Activated CD8-positive, alpha-beta memory T cell treated with anti-CD3 and anti-CD28 coated beads, Interleukin-2, amount 10 ng/mL, durations not matched to agents 7 days and 5 days (primary cell): Measurements from ENCODE around the gene TMEM161A. TPM values are rescaled to one million over a fixed set of nuclear protein-coding genes. Genes with fewer than 3 reads are reported as not detected.

Experiments used
- ATAC-seq: fragments of 150-1000 bp; cut with Tn5 transposase; one replicate; pipeline ENCODE4 v1.10.0; 2021; ENCODE audit warnings: moderate library complexity
- CTCF ChIA-PET: fragments of 350-600 bp; sonication (Branson Sonifier 250); formaldehyde crosslinking; loops from one replicate; lab custom pipeline; 2021; ENCODE audit warnings: antibody characterized with exemption; lab: Charles Lee
- DNase-seq: peaks from one replicate; pipeline ENCODE4 v3.0.0-alpha.2; 2020
- H3K27ac Mint-ChIP-seq: one replicate; pipeline ENCODE4 v1.8.0; 2021; ENCODE audit warnings: mild to moderate bottlenecking, mixed read lengths
- H3K27me3 Mint-ChIP-seq: one replicate; pipeline ENCODE4 v1.8.0; 2021; ENCODE audit warnings: mixed read lengths
- H3K36me3 Mint-ChIP-seq: one replicate; pipeline ENCODE4 v1.8.0; 2021; ENCODE audit warnings: mild to moderate bottlenecking, mixed read lengths
- H3K4me1 Mint-ChIP-seq: one replicate; pipeline ENCODE4 v1.8.0; 2021; ENCODE audit warnings: mixed read lengths
- H3K4me3 Mint-ChIP-seq: one replicate; pipeline ENCODE4 v1.8.0; 2021; ENCODE audit warnings: mild to moderate bottlenecking, moderate library complexity, mixed read lengths
- H3K9me3 Mint-ChIP-seq: one replicate; pipeline ENCODE4 v1.8.0; 2022; ENCODE audit warnings: low read depth, mixed read lengths
- total RNA-seq, 2 experiments: library from RNA; stranded (reverse); gene quantifications; one replicate each; pipeline ENCODE4 v1.2.3, GENCODE V29; 2021

TMEM161A gene
- total RNA-seq, 2 experiments from 2014 or later: 22.0 to 25.1 TPM

DNA sequence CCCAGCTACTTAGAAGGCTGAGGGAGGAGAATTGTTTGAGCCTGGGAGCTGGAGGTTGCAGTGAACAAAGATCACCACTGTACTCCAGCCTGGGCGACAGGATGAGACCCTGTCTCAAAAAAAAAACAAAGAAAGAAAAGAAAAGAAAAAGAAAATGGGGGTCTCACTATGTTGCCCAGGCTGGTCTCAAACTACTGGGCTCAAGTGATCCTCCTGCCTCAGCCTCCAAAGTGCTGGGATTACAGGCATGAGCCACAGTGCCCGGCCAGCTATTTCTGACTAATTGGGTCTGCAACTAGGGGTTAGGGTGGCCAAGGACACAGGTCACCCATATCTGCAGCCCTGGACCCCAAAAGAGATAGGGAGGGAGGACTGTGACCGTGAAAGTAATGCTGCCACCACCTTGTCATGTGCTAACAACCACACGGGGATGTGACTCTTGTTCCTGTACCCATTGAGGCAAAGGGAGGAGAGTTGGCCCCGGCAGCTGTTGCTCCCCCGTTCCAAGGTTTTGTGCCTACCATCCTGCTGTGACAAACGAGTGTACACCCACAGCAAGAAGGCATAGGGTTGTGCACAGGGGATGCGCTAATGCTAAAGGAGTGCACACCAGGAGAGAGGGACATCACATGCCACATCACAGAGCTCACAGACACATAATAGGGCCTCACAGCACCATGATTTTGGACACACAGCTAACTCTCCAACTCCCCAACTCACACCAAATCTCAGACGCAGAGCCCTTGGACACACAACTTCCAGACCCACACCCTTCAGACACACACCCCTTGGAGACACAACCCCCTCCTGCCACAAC is 31.2 kb upstream of the TMEM161A start:
- no peak overlapping the region for H3K4me3 Mint-ChIP-seq
- H3K27ac Mint-ChIP-seq: no peak overlapping the region
- ATAC-seq (no peak), DNase-seq (no peak)
- no peaks in the 10 kb centered on the region for H3K27me3 Mint-ChIP-seq
- CTCF ChIA-PET: interaction anchor here (0.6 to 1.6 kb wide), 3 partner anchors 13 to 192 kb away, joined by 3 to 5 read pairs (median 4); no protein-coding TSS in a partner anchor
- no peaks in the 10 kb centered on the region for H3K36me3 Mint-ChIP-seq
- H3K9me3 Mint-ChIP-seq: no peaks in the 10 kb centered on the region
- peaks cover 12% of the 10 kb centered on the region for H3K4me1 Mint-ChIP-seq

DNA sequence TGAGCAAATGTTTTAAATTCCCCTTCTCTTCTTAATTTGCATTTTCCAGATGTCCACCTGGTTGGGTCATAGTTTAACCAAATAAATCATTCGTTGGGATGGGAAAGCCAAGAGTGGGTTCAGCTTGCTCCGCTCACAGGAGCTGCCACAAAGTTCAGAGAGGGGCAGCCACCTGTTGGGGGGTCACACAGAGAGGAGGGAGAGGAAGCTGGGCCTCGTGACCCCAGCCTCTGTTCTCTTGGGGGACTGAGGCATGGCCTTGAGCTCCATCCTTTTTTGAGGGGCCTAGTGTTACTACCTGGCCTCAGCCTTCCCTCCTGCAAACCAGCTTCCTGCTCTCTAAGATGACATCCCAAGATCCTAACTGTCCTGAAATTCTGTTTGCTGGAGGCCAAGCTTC is 29.3 kb upstream of the TMEM161A start:
- Mint-ChIP-seq H3K4me3 (no peak overlapping the region), H3K36me3 (no peaks in the 10 kb centered on the region), H3K9me3 (no peaks in the 10 kb centered on the region), H3K27me3 (no peaks in the 10 kb centered on the region), H3K4me1 (peaks cover 12% of the 10 kb centered on the region), H3K27ac (no peak overlapping the region)
- CTCF ChIA-PET: interaction anchor here (1.1 kb wide), 1 partner anchor 22 kb away, joined by 3 read pairs; no protein-coding TSS in a partner anchor
- no peak for DNase-seq
- no peak for ATAC-seq

DNA sequence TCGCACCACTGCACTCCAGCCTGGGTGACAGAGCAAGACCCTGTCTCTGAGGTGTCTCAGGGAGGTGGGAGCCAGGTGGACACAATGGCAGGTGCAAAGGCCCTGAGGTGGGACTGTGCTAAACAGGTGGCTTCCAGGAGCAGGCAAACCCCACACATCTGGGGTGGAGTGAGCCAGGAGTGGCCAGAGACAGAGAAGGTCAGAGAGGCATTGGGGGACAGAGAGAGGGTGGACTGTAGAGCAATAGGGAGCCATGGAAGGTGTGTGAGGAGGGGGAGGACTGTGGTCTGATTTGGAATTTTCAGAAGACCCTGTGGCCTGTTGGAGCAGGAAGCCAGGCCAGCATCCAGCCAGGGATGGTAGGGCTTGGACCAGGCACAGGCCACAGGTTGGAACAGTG is 27.1 kb upstream of the TMEM161A start:
- Mint-ChIP-seq H3K36me3 (no peaks in the 10 kb centered on the region), H3K27ac (no peak overlapping the region), H3K4me1 (peaks cover 8% of the 10 kb centered on the region), H3K9me3 (no peaks in the 10 kb centered on the region), H3K4me3 (no peak overlapping the region), H3K27me3 (no peaks in the 10 kb centered on the region)
- DNase-seq: no peak
- ATAC-seq: no peak
- CTCF ChIA-PET: no interaction called here

DNA sequence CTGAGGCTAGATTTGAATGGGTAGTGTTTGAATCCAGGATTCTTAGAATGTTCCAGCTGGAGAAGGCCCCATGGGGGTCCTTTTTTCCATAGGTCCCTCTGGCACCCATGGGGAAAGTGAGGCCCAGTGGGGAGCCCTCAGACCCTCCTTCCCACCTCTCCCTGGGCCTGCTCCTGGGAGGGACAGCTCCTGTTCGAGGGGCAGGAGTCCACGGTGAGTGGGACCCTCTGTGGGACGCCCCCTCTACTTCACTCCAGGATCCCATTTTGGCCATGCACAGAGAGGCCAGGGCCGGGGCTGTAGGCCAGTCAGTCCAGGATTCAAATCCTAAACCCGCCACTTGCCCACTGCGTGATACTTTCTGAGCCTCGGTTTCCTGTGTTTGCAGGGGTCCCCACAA is 24.2 kb upstream of the TMEM161A start:
- Mint-ChIP-seq H3K27ac (no peak overlapping the region), H3K4me3 (no peak overlapping the region), H3K27me3 (no peaks in the 10 kb centered on the region), H3K4me1 (no peaks in the 10 kb centered on the region), H3K36me3 (no peaks in the 10 kb centered on the region), H3K9me3 (no peaks in the 10 kb centered on the region)
- ATAC-seq: no peak
- DNase-seq: no peak
- CTCF ChIA-PET: interaction anchor here (1.3 to 2.7 kb wide), 2 partner anchors 12 to 16 kb away, joined by 3 to 7 read pairs; no protein-coding TSS in a partner anchor

DNA sequence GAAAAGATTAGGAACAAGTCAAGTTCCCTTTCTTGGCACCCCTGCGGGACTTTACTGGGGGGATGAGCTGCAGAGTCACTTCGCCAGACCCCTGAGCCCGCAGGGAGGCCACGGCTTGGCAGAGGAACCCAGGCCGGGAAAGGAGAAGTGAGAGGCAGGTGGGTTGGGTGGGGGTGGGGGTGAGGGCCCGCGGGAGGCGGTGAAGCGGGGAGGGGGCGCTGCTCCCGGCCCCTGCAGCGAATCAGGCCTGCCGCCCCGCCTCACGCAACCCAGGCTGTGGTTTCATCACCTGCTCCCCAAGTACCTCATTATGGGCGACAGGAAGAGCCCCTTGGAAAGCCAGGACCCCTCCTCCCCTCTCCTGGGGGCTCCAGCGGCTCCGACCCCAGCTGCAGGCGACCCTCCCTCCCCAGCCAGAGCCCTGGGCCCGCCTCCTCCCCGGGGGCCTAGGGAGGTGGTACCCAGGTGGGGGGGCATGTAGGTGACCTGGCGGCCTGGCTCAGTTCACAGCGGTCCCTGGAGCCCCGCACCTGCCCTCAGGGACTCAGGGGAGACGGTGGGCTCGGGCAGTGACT is 22.3 kb upstream of the TMEM161A start:
- Mint-ChIP-seq H3K9me3 (no peaks in the 10 kb centered on the region), H3K27ac (no peak overlapping the region), H3K36me3 (peaks cover 8% of the 10 kb centered on the region), H3K4me3 (no peak overlapping the region), H3K27me3 (no peaks in the 10 kb centered on the region), H3K4me1 (no peaks in the 10 kb centered on the region)
- no peak for DNase-seq
- no peak for ATAC-seq
- CTCF ChIA-PET: interaction anchor here (1.9 to 2.7 kb wide), 2 partner anchors 14 to 15 kb away, joined by 4 to 7 read pairs; no protein-coding TSS in a partner anchor

DNA sequence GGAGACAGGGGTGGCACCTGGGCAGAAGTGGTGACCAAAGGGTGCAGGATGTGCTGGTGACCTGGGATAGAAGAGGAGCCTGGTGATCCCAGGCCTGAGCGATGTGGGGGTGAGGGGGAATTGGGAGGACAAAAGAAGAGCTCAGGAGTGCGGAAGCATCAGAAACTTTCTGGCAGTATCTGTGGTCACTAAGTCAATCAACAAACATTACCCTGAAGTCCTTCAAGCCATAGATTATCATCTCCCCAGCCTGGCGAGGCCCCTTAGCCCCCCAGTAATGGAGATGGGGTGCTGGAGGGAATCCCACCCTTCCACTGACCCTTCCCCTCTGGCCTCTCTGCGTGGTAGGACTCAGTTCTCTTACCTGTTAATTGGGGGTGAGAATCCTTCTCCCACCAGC is 21.3 kb upstream of the TMEM161A start:
- Mint-ChIP-seq H3K27ac (no peak overlapping the region), H3K27me3 (no peaks in the 10 kb centered on the region), H3K9me3 (no peaks in the 10 kb centered on the region), H3K36me3 (peaks cover 8% of the 10 kb centered on the region), H3K4me1 (no peaks in the 10 kb centered on the region), H3K4me3 (no peak overlapping the region)
- CTCF ChIA-PET: interaction anchor here (1.1 to 1.9 kb wide), 2 partner anchors 14 to 16 kb away, joined by 3 to 4 read pairs; no protein-coding TSS in a partner anchor
- ATAC-seq (no peak), DNase-seq (no peak)

DNA sequence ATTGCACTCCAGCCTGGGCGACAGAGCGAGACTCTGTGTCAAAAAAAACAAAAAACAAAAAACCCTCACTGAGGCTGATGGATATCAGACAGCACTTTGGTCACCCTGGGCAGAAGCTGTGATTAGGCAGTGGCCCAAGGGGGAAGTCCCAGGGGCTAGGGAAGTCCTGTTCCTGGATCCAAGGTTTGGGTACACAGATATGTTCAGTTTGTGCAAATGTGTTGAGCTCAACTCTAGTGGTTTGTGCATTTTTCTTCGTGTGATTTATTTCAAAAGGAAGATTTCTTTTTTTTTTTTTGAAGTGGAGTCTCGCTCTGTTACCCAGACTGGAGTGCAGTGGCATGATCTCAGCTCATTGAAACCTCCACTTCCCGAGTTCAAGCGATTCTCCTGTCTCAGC is 19.5 kb upstream of the TMEM161A start:
- H3K4me1 Mint-ChIP-seq: no peaks in the 10 kb centered on the region
- H3K4me3 Mint-ChIP-seq: no peak overlapping the region
- DNase-seq (no peak), ATAC-seq (no peak)
- peaks cover 8% of the 10 kb centered on the region for H3K36me3 Mint-ChIP-seq
- H3K9me3 Mint-ChIP-seq: no peaks in the 10 kb centered on the region
- no peak overlapping the region for H3K27ac Mint-ChIP-seq
- CTCF ChIA-PET: interaction anchor here (1.4 to 1.8 kb wide), 4 partner anchors 12 to 17 kb away, joined by 3 to 6 read pairs (median 4); no protein-coding TSS in a partner anchor
- no peaks in the 10 kb centered on the region for H3K27me3 Mint-ChIP-seq

DNA sequence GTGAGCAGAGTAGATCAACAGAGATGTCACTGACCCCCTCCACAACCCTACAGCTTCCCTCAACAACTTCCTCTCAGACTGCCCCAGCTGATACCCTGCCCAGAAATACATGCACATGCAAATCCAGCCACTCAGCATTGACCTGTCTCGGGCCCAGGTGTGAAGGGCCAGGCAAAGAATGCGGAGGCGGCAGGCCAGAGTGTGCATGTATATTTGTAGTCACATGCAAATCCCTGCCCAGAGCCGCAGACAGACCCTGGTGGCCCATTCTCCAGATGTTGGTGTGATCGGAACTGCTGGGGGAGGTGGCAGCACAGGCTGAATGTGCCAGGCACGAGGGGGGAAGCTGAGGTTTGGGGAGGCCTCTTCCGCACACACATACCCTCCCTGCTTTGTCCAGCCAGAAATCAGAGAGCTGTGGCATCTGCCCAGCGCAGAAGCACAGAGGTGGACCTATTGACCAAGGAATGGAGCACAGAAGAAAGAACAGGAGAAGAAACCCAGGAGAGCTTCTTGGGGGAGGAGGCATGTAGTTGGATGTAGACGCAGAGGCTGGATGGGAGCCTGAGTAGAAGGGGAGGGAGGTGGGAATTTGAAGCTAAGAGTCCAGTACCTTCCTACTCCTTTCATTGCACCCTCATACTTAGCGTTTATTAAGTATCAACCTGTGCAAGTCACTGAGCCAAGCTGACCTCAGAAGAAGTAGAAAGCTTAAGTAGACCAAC is 17.4 kb upstream of the TMEM161A start:
- Mint-ChIP-seq H3K27ac (no peak overlapping the region), H3K4me1 (no peaks in the 10 kb centered on the region), H3K9me3 (no peaks in the 10 kb centered on the region), H3K27me3 (no peaks in the 10 kb centered on the region), H3K36me3 (peaks cover 8% of the 10 kb centered on the region), H3K4me3 (no peak overlapping the region)
- ATAC-seq (no peak), DNase-seq (no peak)
- CTCF ChIA-PET: interaction anchor here (0.5 to 1.9 kb wide), 7 partner anchors 10 to 210 kb away, joined by 3 to 8 read pairs (median 4); partner anchors contain the start of gene MEF2B

DNA sequence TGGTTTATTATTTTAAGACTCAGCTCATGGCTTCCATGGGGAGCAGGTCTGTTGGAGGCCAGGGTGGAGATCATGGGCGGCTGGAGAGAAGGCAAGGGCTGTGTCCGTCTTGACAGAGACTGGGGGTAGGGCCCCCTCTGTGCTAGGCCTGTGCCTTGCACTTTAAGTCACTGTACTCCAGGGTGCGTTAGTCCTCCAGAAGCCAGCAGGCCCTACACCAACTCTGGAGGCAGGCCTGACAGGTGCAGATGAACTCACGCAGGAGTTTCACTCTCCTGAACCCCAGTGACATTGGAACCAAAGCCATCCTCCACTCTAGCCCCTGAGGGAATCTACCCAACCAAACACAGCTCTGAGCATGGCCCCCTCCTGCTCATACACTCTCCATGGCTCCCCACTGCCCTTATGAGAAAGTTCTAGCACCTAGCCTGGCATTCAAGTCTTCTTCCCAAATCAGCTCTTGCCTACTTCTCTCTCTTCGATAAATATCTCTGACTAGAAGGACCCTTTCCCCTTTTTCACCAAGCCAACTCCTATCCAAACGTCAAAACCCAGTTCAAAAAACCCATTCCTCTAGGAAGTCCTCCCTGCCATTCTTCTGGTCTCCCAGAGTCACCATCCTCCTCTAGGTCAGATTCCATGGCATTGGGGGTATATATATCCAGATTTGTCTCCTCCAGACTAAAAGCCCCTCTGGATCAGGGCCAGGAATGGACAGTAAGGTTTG is 16.7 kb upstream of the TMEM161A start:
- DNase-seq (no peak), ATAC-seq (no peak)
- CTCF ChIA-PET: interaction anchor here (0.5 to 1.5 kb wide), 4 partner anchors 9 to 211 kb away, joined by 3 to 6 read pairs (median 4); no protein-coding TSS in a partner anchor
- Mint-ChIP-seq H3K4me3 (no peak overlapping the region), H3K4me1 (no peaks in the 10 kb centered on the region), H3K36me3 (peaks cover 8% of the 10 kb centered on the region), H3K9me3 (no peaks in the 10 kb centered on the region), H3K27me3 (no peaks in the 10 kb centered on the region), H3K27ac (no peak overlapping the region)

DNA sequence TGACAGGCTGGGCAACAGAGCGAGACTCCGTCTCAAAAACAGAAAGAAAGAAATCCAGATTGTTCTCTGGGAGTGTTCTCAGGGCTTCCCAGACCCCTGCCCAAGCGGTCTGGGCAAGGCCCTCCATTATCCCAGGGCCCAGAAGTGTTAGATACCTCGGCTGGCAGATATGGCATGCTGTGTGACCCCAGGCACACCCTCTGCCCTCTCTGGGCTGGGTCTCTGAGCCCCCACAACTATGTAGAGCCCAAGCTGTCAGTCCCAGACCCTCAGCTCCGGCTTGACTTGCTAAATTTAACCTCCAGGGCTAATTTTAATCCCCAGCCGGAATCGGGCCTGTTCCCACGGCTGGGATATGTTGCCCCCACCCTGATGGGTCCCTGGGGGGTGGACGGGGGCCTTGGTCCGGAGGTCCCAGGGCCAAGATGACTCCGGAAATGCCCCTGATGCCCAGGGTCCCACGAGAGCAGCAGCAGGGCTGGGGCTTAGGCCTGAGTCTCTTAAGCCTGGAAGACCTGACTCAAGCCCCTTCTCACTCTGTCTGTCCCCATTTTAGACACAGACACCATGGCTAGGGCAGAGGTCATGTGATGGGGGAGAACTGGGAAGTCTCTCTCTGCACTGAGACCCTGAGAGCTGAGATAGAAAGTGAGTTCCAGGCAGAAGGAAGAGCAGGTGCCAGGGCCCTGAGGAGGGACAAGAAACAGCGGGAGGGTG is 14.5 kb upstream of the TMEM161A start:
- Mint-ChIP-seq H3K36me3 (peaks cover 8% of the 10 kb centered on the region), H3K9me3 (no peaks in the 10 kb centered on the region), H3K4me3 (no peak overlapping the region), H3K27ac (no peak overlapping the region), H3K27me3 (no peaks in the 10 kb centered on the region), H3K4me1 (no peaks in the 10 kb centered on the region)
- DNase-seq (no peak), ATAC-seq (no peak)
- CTCF ChIA-PET: interaction anchor here (1.3 kb wide), 1 partner anchor 22 kb away, joined by 4 read pairs; no protein-coding TSS in a partner anchor

DNA sequence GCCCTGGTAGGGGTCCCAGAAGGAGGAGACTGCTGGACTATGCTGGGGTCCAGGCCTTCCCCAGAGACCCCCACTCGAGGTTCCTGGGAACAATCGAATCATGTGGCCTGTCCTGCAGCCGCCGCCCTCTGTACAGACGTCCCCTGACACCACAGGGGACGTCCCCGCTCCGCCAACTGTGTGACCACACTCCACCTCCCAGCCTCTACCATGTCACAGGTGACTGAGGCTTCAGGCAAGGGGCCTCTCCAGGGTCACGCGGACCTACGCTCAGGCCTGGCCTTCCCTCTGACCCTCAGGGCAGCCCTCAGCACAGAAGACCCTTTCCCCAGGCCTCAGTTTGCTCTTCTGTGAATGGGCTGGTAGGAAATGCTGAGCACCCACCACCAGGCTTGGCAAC is 13.1 kb upstream of the TMEM161A start:
- no peak overlapping the region for H3K4me3 Mint-ChIP-seq
- no peaks in the 10 kb centered on the region for H3K4me1 Mint-ChIP-seq
- CTCF ChIA-PET: interaction anchor here (1.6 kb wide), 1 partner anchor 23 kb away, joined by 4 read pairs; no protein-coding TSS in a partner anchor
- no peak overlapping the region for H3K27ac Mint-ChIP-seq
- H3K9me3 Mint-ChIP-seq: no peaks in the 10 kb centered on the region
- H3K27me3 Mint-ChIP-seq: no peaks in the 10 kb centered on the region
- peaks cover 4% of the 10 kb centered on the region for H3K36me3 Mint-ChIP-seq
- DNase-seq (no peak), ATAC-seq (no peak)

DNA sequence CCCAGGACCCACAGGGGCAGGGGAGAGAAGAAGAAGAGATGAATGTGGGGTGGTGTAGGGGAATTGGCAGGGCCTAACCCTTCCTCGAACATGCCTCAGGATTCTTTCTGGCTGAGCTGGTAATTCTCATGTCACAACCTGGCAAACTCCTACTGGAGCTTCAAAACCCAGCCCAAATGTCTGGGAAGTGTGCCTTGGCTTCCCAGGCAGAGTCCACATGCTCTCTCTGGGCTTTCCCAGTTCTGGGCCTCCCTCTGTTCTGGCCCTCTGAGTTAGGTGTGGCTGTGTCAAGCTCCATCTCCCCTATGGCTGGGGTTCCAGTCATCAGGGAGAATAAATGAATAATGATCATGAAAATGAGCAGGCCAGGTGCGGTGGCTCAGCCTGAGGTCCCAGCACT is 11.2 kb upstream of the TMEM161A start:
- H3K27me3 Mint-ChIP-seq: no peaks in the 10 kb centered on the region
- no peak for DNase-seq
- ATAC-seq: no peak
- no peak overlapping the region for H3K27ac Mint-ChIP-seq
- H3K4me1 Mint-ChIP-seq: no peaks in the 10 kb centered on the region
- H3K4me3 Mint-ChIP-seq: no peak overlapping the region
- CTCF ChIA-PET: interaction anchor here (1.3 to 2.6 kb wide), 2 partner anchors 25 to 166 kb away, joined by 3 to 16 read pairs; no protein-coding TSS in a partner anchor
- no peaks in the 10 kb centered on the region for H3K36me3 Mint-ChIP-seq
- H3K9me3 Mint-ChIP-seq: no peaks in the 10 kb centered on the region
